K562 (cell line): ENCODE data around the gene ZMYM2. TPM values are rescaled to one million over a fixed set of nuclear protein-coding genes. Genes with fewer than 3 reads are reported as not detected.

Experiments used
- CREB1 ChIP-seq, 2 experiments: sonication (generic) in 1 of 2; formaldehyde crosslinking in 1 of 2; IDR thresholded peaks; 2 replicates each; pipeline versions ENCODE4 v1.6.1 to v1.8.0; 2012 to 2022; ENCODE audit warnings: inconsistent platforms in 1 of 2, mild to moderate bottlenecking in 1 of 2, missing genetic modification reagents in 1 of 2, moderate library complexity in 1 of 2
- DIDO1 ChIP-seq: fragments of 450-650 bp; IDR thresholded peaks from 2 replicates; pipeline ENCODE4 v1.6.1; 2016; ENCODE audit warnings: low read depth, missing biosample characterization, missing genetic modification characterization
- HNRNPH1 ChIP-seq: fragments of 200-400 bp; formaldehyde crosslinking; optimal IDR thresholded peaks from 2 replicates; pipeline ENCODE3; 2017; ENCODE audit warnings: low read depth, mild to moderate bottlenecking, low read length, moderate library complexity
- MAFG ChIP-seq: fragments of 450-650 bp; conservative IDR thresholded peaks from 2 replicates; pipeline ENCODE4 v1.6.1; 2016; ENCODE audit warnings: missing genetic modification characterization, missing compliant biosample characterization
- NFYB ChIP-seq: IDR thresholded peaks from 2 replicates; pipeline ENCODE4 v1.6.1; 2011; ENCODE audit warnings: mild to moderate bottlenecking, moderate library complexity; ENCODE audit not compliant: insufficient read length; ENCODE audit errors: extremely low read depth
- SUPT5H ChIP-seq: fragments of 450-650 bp; IDR thresholded peaks from 2 replicates; pipeline ENCODE4 v1.6.1; 2016
- U2AF1 ChIP-seq: fragments of 200-400 bp; formaldehyde crosslinking; optimal IDR thresholded peaks from 2 replicates; pipeline ENCODE3; 2017; ENCODE audit warnings: mild to moderate bottlenecking, low read depth, low read length, moderate library complexity
- ZFX ChIP-seq: sonication (generic); formaldehyde crosslinking; IDR thresholded peaks from 2 replicates; pipeline ENCODE4 v1.8.0; 2022; ENCODE audit warnings: mild to moderate bottlenecking, missing genetic modification reagents, moderate library complexity
- polyA plus RNA-seq, 8 experiments: library from polyadenylated mRNA; depleted of rRNA in 4 of 8; stranded (reverse) in 5 of 8; unstranded in 3 of 8; fragments of >200 nt; fragmentation: Nextera tagmentation in 2 of 8; fragmentation: Illumina TruSeq in 1 of 8; extraction: Ambion mirVana in 2 of 8; extraction: Trizol in 1 of 8; gene quantifications; 2 replicates each; pipeline versions ENCODE4 v1.2.1 to v1.2.3, GENCODE V29; 2011 to 2014; ENCODE audit warnings: inconsistent platforms in 1 of 8, missing spikeins in 1 of 8
- total RNA-seq, 7 experiments: library from RNA; depleted of rRNA in 6 of 7; stranded (reverse); fragments of >200 nt in 6 of 7; fragmentation: Illumina TruSeq in 2 of 7; extraction: Trizol in 2 of 7; gene quantifications; 2 replicates each; pipeline versions ENCODE4 v1.2.1 to v1.2.3, GENCODE V29; 2011 to 2021; ENCODE audit warnings: low replicate concordance in 1 of 7
- TF ChIP-seq, protein P1 (sequence below): fragments of 450-650 bp; IDR thresholded peaks from 2 replicates; pipeline ENCODE4 v1.6.1; 2018; ENCODE audit not compliant: partially characterized antibody
- TF ChIP-seq, protein P2 (sequence below): fragments of 450-650 bp; IDR thresholded peaks from 2 replicates; pipeline ENCODE4 v1.6.1; 2016
- TF ChIP-seq, protein P3 (sequence below), 3 experiments: fragments of 200-800 bp in 1 of 3; sonication (Bioruptor generic) in 1 of 3; sonication (generic) in 1 of 3; formaldehyde crosslinking in 1 of 3; IDR thresholded peaks; 2 replicates each; pipeline versions ENCODE4 v1.6.1 to v1.8.0; 2016 to 2022; ENCODE audit warnings: mild to moderate bottlenecking in 2 of 3, missing compliant biosample characterization in 2 of 3, missing genetic modification characterization in 2 of 3, missing genetic modification reagents in 1 of 3
- TF ChIP-seq, protein P4 (sequence below): sonication (generic); formaldehyde crosslinking; IDR thresholded peaks from 2 replicates; pipeline ENCODE4 v1.8.0; 2022; ENCODE audit warnings: missing genetic modification reagents, mild to moderate bottlenecking, borderline replicate concordance
- TF ChIP-seq, protein P5 (sequence below): fragments of 250-450 bp; sonication (Bioruptor Pico); IDR thresholded peaks from 2 replicates; pipeline ENCODE4 v1.5.0; 2021; ENCODE audit warnings: mild to moderate bottlenecking, borderline replicate concordance

Gene ZMYM2
- total and polyA plus RNA-seq, 9 of the 15 experiments (the other 6 are each of a cell fraction or from before 2014, with no cell fraction given): 5.0 to 48.8 (median 26.8) TPM

- TF ChIP-seq, protein P1, sequence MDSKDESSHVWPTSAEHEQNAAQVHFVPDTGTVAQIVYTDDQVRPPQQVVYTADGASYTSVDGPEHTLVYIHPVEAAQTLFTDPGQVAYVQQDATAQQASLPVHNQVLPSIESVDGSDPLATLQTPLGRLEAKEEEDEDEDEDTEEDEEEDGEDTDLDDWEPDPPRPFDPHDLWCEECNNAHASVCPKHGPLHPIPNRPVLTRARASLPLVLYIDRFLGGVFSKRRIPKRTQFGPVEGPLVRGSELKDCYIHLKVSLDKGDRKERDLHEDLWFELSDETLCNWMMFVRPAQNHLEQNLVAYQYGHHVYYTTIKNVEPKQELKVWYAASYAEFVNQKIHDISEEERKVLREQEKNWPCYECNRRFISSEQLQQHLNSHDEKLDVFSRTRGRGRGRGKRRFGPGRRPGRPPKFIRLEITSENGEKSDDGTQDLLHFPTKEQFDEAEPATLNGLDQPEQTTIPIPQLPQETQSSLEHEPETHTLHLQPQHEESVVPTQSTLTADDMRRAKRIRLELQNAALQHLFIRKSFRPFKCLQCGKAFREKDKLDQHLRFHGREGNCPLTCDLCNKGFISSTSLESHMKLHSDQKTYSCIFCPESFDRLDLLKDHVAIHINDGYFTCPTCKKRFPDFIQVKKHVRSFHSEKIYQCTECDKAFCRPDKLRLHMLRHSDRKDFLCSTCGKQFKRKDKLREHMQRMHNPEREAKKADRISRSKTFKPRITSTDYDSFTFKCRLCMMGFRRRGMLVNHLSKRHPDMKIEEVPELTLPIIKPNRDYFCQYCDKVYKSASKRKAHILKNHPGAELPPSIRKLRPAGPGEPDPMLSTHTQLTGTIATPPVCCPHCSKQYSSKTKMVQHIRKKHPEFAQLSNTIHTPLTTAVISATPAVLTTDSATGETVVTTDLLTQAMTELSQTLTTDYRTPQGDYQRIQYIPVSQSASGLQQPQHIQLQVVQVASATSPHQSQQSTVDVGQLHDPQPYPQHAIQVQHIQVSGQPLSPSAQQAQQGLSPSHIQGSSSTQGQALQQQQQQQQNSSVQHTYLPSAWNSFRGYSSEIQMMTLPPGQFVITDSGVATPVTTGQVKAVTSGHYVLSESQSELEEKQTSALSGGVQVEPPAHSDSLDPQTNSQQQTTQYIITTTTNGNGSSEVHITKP: no peak
- TF ChIP-seq CREB1 (IDR thresholded peaks at IDR 0.05): 0 out of 2 replicates have a peak, but pooled peaks have one; percentile 14
- TF ChIP-seq CREB1 (CRISPR knock-in tag; IDR thresholded peaks at IDR 0.05): no peak
- TF ChIP-seq, protein P2, sequence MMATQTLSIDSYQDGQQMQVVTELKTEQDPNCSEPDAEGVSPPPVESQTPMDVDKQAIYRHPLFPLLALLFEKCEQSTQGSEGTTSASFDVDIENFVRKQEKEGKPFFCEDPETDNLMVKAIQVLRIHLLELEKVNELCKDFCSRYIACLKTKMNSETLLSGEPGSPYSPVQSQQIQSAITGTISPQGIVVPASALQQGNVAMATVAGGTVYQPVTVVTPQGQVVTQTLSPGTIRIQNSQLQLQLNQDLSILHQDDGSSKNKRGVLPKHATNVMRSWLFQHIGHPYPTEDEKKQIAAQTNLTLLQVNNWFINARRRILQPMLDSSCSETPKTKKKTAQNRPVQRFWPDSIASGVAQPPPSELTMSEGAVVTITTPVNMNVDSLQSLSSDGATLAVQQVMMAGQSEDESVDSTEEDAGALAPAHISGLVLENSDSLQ: peak; percentile 99
- TF ChIP-seq, protein P3, sequence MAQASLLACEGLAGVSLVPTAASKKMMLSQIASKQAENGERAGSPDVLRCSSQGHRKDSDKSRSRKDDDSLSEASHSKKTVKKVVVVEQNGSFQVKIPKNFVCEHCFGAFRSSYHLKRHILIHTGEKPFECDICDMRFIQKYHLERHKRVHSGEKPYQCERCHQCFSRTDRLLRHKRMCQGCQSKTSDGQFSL (CRISPR knock-in tag; IDR thresholded peaks at IDR 0.05): peak; percentile 87
- TF ChIP-seq, protein P3 (tag; IDR thresholded peaks at IDR 0.05): peak in 1 of 2 experiments; percentile 83; a peak in 2 of 4 replicates
- no peak for TF ChIP-seq MAFG (tag)
- no peak for TF ChIP-seq HNRNPH1
- TF ChIP-seq SUPT5H: peak; percentile 26; the same call in 1 of the 2 replicates
- TF ChIP-seq, protein P4, sequence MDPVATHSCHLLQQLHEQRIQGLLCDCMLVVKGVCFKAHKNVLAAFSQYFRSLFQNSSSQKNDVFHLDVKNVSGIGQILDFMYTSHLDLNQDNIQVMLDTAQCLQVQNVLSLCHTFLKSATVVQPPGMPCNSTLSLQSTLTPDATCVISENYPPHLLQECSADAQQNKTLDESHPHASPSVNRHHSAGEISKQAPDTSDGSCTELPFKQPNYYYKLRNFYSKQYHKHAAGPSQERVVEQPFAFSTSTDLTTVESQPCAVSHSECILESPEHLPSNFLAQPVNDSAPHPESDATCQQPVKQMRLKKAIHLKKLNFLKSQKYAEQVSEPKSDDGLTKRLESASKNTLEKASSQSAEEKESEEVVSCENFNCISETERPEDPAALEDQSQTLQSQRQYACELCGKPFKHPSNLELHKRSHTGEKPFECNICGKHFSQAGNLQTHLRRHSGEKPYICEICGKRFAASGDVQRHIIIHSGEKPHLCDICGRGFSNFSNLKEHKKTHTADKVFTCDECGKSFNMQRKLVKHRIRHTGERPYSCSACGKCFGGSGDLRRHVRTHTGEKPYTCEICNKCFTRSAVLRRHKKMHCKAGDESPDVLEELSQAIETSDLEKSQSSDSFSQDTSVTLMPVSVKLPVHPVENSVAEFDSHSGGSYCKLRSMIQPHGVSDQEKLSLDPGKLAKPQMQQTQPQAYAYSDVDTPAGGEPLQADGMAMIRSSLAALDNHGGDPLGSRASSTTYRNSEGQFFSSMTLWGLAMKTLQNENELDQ (CRISPR knock-in tag): no peak
- no peak for TF ChIP-seq DIDO1
- TF ChIP-seq NFYB: peak; percentile 98
- TF ChIP-seq, protein P5, sequence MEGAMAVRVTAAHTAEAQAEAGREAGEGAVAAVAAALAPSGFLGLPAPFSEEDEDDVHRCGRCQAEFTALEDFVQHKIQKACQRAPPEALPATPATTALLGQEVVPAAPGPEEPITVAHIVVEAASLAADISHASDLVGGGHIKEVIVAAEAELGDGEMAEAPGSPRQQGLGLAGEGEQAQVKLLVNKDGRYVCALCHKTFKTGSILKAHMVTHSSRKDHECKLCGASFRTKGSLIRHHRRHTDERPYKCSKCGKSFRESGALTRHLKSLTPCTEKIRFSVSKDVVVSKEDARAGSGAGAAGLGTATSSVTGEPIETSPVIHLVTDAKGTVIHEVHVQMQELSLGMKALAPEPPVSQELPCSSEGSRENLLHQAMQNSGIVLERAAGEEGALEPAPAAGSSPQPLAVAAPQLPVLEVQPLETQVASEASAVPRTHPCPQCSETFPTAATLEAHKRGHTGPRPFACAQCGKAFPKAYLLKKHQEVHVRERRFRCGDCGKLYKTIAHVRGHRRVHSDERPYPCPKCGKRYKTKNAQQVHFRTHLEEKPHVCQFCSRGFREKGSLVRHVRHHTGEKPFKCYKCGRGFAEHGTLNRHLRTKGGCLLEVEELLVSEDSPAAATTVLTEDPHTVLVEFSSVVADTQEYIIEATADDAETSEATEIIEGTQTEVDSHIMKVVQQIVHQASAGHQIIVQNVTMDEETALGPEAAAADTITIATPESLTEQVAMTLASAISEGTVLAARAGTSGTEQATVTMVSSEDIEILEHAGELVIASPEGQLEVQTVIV (CRISPR knock-in tag): no peak
- no peak for TF ChIP-seq U2AF1
- TF ChIP-seq ZFX (CRISPR knock-in tag): peak; percentile 47; the same call in 1 of the 2 replicates
Measured at GRCh38 chr13:19958155-19959111, at the start of gene ZMYM2 (continued).
